Testis (tissue), 3 donors: ENCODE measurements around the gene ENO1. TPM values are rescaled to one million over a fixed set of nuclear protein-coding genes. Genes with fewer than 3 reads are reported as not detected.

Experiments
- DNase-seq: peaks from one replicate; pipeline ENCODE4 v3.0.0-alpha.2; 2019
- H3K27ac ChIP-seq, 2 donors: fragments of 200-600 bp; sonication (generic); one replicate each; pipeline ENCODE4 v1.5.1; 2019
- H3K27me3 ChIP-seq: fragments of 200-600 bp; sonication (generic); one replicate; pipeline ENCODE4 v1.5.1; 2019
- H3K36me3 ChIP-seq: fragments of 200-600 bp; sonication (generic); one replicate; pipeline ENCODE4 v1.5.1; 2017; ENCODE audit warnings: low read depth; ENCODE audit errors: missing control alignments
- H3K4me1 ChIP-seq: fragments of 200-600 bp; sonication (generic); one replicate; pipeline ENCODE4 v1.5.1; 2019
- H3K4me3 ChIP-seq, 2 donors: fragments of 200-600 bp; sonication (generic); one replicate each; pipeline ENCODE4 v1.5.1; 2017 to 2019
- H3K9me3 ChIP-seq: fragments of 200-600 bp; sonication (generic); one replicate; pipeline ENCODE4 v1.5.1; 2017
- POLR2A ChIP-seq: fragments of 450-650 bp; IDR thresholded peaks from one replicate; pipeline ENCODE4 v1.6.1; 2017; ENCODE audit warnings: antibody characterized with exemption, mild to moderate bottlenecking, moderate library complexity
- WGBS, 2 donors: methylation state at CpG; one replicate each; pipeline ENCODE4 v1.1.5; 2018; 5-methylcytosine and 5-hydroxymethylcytosine counted together
- intact Hi-C: fragments of 100-400 bp; cut with DNase I; formaldehyde crosslinking; loops from one replicate; pipeline ENCODE4 v1.15.1; 2023; ENCODE audit warnings: low total_unique reads
- polyA plus RNA-seq: library from polyadenylated mRNA; stranded (reverse); fragments of 350-450 nt; fragmentation: Illumina TruSeq; extraction: RNeasy Lipid Tissue Mini Kit (QIAGEN cat#74804); gene quantifications from one replicate; pipeline ENCODE4 v1.2.3, GENCODE V29; 2014; ENCODE audit warnings: low read depth, low replicate concordance; ENCODE audit not compliant: insufficient read depth
- total RNA-seq, 2 donors: library from RNA; depleted of rRNA; stranded (reverse); fragments of >200 nt; gene quantifications; one replicate each; pipeline ENCODE4 v1.2.3, GENCODE V29; 2016
- TF ChIP-seq, protein P1 (sequence below), 3 experiments: fragments of 450-650 bp in 2 of 3; fragments of 200-600 bp in 1 of 3; sonication (generic) in 1 of 3; IDR thresholded peaks; one replicate each; pipeline ENCODE4 v1.5.1; 2016 to 2019; ENCODE audit warnings: antibody characterized with exemption in 3 of 3, mild to moderate bottlenecking in 2 of 3, moderate library complexity in 1 of 3

The ENO1 gene
- total and polyA plus RNA-seq, 3 donors from 2014 or later = 310 to 589 (median 380) TPM

DNA sequence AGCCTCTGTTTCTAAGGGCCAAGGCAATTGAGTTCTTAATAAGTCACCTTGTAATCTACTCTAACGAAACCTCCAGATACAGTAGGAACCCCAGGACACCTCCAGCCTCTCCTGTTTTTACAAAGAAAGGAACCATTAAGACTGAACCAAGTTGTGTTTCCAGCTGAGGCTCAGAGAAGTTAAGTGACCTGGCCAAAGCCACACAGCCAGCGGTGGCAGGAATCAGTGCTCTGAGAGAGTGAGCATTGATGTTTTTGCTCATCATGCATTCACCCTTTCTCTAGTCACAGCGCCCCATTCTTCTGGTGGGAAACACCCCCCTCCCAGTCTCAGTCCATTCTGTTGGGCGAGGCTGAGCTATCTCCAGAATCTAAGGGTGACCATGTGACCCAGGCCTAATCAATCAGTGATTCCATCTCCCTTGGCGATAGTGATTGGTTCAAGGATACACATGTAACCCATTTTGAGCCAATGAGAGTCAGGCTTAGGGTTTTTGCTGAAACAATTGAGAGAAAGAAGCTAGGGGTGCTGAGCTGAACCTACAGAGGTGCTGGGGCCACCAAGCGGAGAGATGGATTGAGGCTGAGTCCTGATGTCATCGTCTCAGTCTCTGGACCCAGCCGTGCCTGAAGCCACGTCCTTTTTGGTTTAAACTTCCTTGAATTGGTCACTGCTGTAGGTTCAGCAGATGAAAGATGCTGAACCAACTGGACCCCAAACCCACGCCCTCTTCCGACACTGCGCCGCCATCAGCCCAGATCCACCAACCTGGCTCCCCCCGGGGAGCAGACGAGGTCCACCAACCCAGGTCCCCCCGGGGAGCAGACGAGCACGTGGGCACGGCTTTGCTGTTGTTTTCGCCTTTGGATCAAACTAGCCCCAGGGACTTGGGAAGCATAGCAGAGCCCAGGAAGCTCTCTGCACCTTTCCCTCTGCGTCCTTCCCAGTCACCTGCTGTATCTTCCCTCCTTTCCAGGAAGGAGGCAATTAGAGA, 33.1 kb downstream of the ENO1 start:
- intact Hi-C loops = no loop called here
- Histone ChIP-seq H3K27ac (no peak overlapping the region), H3K36me3 (no peaks in the 10 kb centered on the region), H3K27me3 (no peaks in the 10 kb centered on the region), H3K9me3 (no peaks in the 10 kb centered on the region), H3K4me3 (no peak overlapping the region), H3K4me1 (peaks cover 17% of the 10 kb centered on the region)
- TF ChIP-seq, protein P1, sequence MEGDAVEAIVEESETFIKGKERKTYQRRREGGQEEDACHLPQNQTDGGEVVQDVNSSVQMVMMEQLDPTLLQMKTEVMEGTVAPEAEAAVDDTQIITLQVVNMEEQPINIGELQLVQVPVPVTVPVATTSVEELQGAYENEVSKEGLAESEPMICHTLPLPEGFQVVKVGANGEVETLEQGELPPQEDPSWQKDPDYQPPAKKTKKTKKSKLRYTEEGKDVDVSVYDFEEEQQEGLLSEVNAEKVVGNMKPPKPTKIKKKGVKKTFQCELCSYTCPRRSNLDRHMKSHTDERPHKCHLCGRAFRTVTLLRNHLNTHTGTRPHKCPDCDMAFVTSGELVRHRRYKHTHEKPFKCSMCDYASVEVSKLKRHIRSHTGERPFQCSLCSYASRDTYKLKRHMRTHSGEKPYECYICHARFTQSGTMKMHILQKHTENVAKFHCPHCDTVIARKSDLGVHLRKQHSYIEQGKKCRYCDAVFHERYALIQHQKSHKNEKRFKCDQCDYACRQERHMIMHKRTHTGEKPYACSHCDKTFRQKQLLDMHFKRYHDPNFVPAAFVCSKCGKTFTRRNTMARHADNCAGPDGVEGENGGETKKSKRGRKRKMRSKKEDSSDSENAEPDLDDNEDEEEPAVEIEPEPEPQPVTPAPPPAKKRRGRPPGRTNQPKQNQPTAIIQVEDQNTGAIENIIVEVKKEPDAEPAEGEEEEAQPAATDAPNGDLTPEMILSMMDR (IDR thresholded peaks at IDR 0.05) = no peak
- TF ChIP-seq POLR2A = no peak
- DNase-seq = no peak
- WGBS, 2 donors = 87 to 88% methylated on average over 18 to 21 of the region's 21 CpGs

DNA sequence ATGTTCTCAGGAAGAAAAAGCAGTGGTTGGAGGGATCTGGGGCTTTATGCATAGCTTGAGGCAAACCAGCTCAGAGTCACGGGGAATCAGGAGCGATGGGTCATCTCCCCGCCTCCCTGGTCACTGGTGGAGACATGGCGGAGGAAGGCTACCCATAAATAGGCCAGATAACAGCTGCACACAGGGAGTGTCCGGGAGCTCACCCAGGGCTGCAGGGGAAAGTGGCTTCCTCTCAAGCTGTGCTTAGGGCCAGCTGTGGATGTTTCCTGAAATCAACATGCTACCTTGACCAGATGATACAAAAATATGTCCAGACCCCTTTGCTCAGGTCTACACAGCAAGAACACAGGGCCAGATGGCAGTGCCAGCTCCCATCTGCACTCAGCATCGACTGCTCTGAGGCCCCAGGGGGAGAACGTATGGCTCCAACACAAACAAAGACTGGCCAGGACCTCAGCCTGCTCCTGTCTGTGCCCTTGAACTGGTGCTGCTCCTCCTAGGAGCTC, 33.9 kb downstream of the ENO1 start:
- Histone ChIP-seq H3K36me3 (no peaks in the 10 kb centered on the region), H3K27ac (no peak overlapping the region), H3K4me1 (peaks cover 17% of the 10 kb centered on the region), H3K4me3 (no peak overlapping the region), H3K27me3 (no peaks in the 10 kb centered on the region), H3K9me3 (no peaks in the 10 kb centered on the region)
- TF ChIP-seq, protein P1 (IDR thresholded peaks at IDR 0.05) = no peak
- TF ChIP-seq POLR2A = no peak
- intact Hi-C loops = no loop called here
- peak; percentile 60 for DNase-seq
- WGBS, 2 donors = 31 to 41% methylated on average over 4 to 7 of the region's 7 CpGs

DNA sequence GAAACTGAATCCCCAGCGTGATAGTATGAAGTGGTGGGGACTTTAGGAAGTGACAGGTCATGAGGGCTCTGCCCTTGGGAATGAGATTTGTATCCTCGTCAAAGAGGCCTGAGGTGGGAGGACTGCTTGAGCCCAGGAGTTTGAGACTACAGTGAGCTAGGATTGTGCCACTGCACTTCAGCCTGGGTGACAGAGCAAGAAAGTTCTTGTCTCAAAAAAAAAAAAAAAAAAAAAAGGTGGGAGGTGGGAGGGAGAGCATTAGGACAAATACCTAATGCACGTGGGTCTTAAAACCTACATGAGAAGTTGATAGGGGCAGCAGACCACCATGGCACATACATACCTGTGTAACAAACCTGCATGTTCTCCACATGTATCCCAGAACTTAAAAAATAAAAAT, 37.1 kb downstream of the ENO1 start:
- intact Hi-C loops = no loop called here
- WGBS, 2 donors = 90 to 94% methylated on average over 3 of the region's 3 CpGs
- no peak for DNase-seq

DNA sequence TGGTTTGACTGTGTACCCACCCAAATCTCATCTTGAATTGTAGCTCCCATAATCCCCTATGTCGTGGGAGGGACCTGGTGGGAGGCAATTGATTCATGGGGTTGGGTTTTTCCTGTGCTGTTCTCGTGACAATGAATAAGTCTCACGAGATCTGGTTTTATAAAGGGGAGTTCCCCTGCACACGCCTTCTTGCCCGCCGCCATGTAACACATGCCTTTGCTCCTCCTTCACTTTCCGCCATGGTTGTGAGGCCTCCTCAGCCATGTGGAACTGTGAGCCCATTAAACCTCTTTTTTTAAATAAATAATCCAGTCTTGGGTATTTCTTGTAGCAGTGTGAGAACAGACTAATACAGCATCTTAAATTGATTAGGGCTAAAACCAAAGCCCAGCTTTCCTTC, 38.5 kb downstream of the ENO1 start:
- DNase-seq = no peak
- H3K27ac ChIP-seq = no peak overlapping the region
- no peaks in the 10 kb centered on the region for H3K9me3 ChIP-seq
- TF ChIP-seq, protein P1 (IDR thresholded peaks at IDR 0.05) = no peak
- TF ChIP-seq POLR2A = no peak
- no peaks in the 10 kb centered on the region for H3K36me3 ChIP-seq
- WGBS, 2 donors = 97 to 98% methylated on average over 7 of the region's 7 CpGs
- intact Hi-C loops = no loop called here
- H3K4me1 ChIP-seq = peaks cover 8% of the 10 kb centered on the region
- no peaks in the 10 kb centered on the region for H3K27me3 ChIP-seq
- H3K4me3 ChIP-seq = no peak overlapping the region

More for the DNA sequence above, 37.1 kb downstream of the ENO1 start:
- H3K36me3 ChIP-seq = no peaks in the 10 kb centered on the region
- H3K9me3 ChIP-seq = no peaks in the 10 kb centered on the region
- TF ChIP-seq POLR2A = no peak
- TF ChIP-seq, protein P1 (IDR thresholded peaks at IDR 0.05) = no peak
- H3K27ac ChIP-seq = no peak overlapping the region
- no peaks in the 10 kb centered on the region for H3K27me3 ChIP-seq
- no peak overlapping the region for H3K4me3 ChIP-seq
- H3K4me1 ChIP-seq = peaks cover 8% of the 10 kb centered on the region
